B cell (primary cell): ENCODE data around the gene NOSIP. TPM values are rescaled to one million over a fixed set of nuclear protein-coding genes. Genes with fewer than 3 reads are reported as not detected.
A peak's percentile ranks its signal among the peaks of the same experiment; 100 is the strongest.

Experiments used
- ATAC-seq: fragments of 200-7000 bp; cut with Tn5 transposase; one replicate; pipeline ENCODE4 v1.10.0; 2021; ENCODE audit warnings: low read depth, mild to moderate bottlenecking, moderate number of reproducible peaks, moderate library complexity
- CTCF ChIA-PET: fragments of 350-600 bp; sonication (Branson Sonifier 250); formaldehyde crosslinking; loops from one replicate; lab custom pipeline; 2021; ENCODE audit warnings: antibody characterized with exemption, inconsistent platforms; lab: Charles Lee
- POLR2A ChIA-PET: fragments of 350-600 bp; sonication (Branson Sonifier 250); formaldehyde crosslinking; loops from one replicate; lab custom pipeline; 2021; ENCODE audit warnings: antibody characterized with exemption; lab: Charles Lee
- DNase-seq: peaks from one replicate; pipeline ENCODE4 v3.0.0; 2013
- H2AFZ ChIP-seq: 2 replicates; pipeline ENCODE4 v1.6.1; 2012; ENCODE audit warnings: mild to moderate bottlenecking, low read depth, low read length; ENCODE audit not compliant: insufficient read depth, poor library complexity, severe bottlenecking
- H3K27ac ChIP-seq, 2 donors: 1 replicate in 1 of 2; 2 replicates in 1 of 2; pipeline ENCODE4 v1.5.1; 2012 to 2013; ENCODE audit warnings: low read length in 2 of 2, mild to moderate bottlenecking in 2 of 2, moderate library complexity in 1 of 2
- H3K27me3 ChIP-seq, 4 experiments: fragments of 200-600 bp in 1 of 4; sonication (generic) in 1 of 4; replicated peaks in 1 of 4; 1 replicate in 2 of 4; 2 replicates in 2 of 4; pipeline versions ENCODE4 v1.6.1 to v1.7.0; 2013 to 2016; ENCODE audit warnings: low read length in 3 of 4, mild to moderate bottlenecking in 2 of 4, mixed read lengths in 1 of 4, moderate library complexity in 1 of 4; ENCODE audit not compliant: insufficient read depth in 4 of 4, control insufficient read depth in 3 of 4; ENCODE audit errors: control extremely low read depth in 1 of 4
- H3K36me3 ChIP-seq, 2 experiments: replicated peaks in 1 of 2; 1 replicate in 1 of 2; 2 replicates in 1 of 2; pipeline versions ENCODE4 v1.6.1 to v1.7.1; 2013; ENCODE audit warnings: low read length in 1 of 2; ENCODE audit not compliant: insufficient read depth in 2 of 2, control insufficient read depth in 1 of 2; ENCODE audit errors: control extremely low read depth in 1 of 2, extremely low read depth in 1 of 2
- H3K4me1 ChIP-seq, 2 donors: fragments of 200-600 bp in 1 of 2; sonication (generic) in 1 of 2; 1 replicate in 1 of 2; 2 replicates in 1 of 2; pipeline versions ENCODE4 v1.5.1 to v1.6.1; 2013 to 2017; ENCODE audit warnings: low read length in 2 of 2; ENCODE audit not compliant: control insufficient read depth in 2 of 2, insufficient read depth in 2 of 2
- H3K4me2 ChIP-seq: replicated peaks from 2 replicates; pipeline ENCODE3; 2012; ENCODE audit warnings: mild to moderate bottlenecking, low read depth, low read length; ENCODE audit not compliant: poor library complexity, severe bottlenecking
- H3K4me3 ChIP-seq, 5 experiments: fragments of 200-600 bp in 1 of 5; sonication (generic) in 1 of 5; 1 replicate in 3 of 5; 2 replicates in 2 of 5; pipeline versions ENCODE4 v1.5.1 to v1.7.0; 2011 to 2016; ENCODE audit warnings: low read length in 4 of 5, mild to moderate bottlenecking in 4 of 5, low read depth in 2 of 5, control low read depth in 1 of 5, moderate library complexity in 1 of 5; ENCODE audit not compliant: insufficient read depth in 1 of 5; ENCODE audit errors: control extremely low read depth in 1 of 5, extremely low read depth in 1 of 5
- H3K79me2 ChIP-seq: fragments of 200-600 bp; sonication (generic); one replicate; pipeline ENCODE4 v1.6.0; 2016; ENCODE audit warnings: low read length; ENCODE audit not compliant: control insufficient read depth, insufficient read depth
- H3K9ac ChIP-seq: fragments of 200-600 bp; sonication (generic); 2 replicates; pipeline ENCODE4 v1.6.1; 2017; ENCODE audit warnings: mild to moderate bottlenecking, low read length, moderate library complexity
- H3K9me3 ChIP-seq, 3 donors: one replicate each; pipeline versions ENCODE4 v1.6.1 to v1.7.1; 2013; ENCODE audit warnings: low read length in 2 of 3; ENCODE audit not compliant: control insufficient read depth in 2 of 3, insufficient read depth in 1 of 3; ENCODE audit errors: control extremely low read depth in 1 of 3
- H4K20me1 ChIP-seq: 2 replicates; pipeline ENCODE4 v1.6.0; 2012; ENCODE audit warnings: mild to moderate bottlenecking, low read length; ENCODE audit not compliant: insufficient read depth, control insufficient read depth, poor library complexity, severe bottlenecking
- H3K27ac Mint-ChIP-seq: one replicate; pipeline ENCODE4 v1.8.0; 2021; ENCODE audit warnings: mixed read lengths
- H3K27me3 Mint-ChIP-seq: one replicate; pipeline ENCODE4 v1.8.0; 2021; ENCODE audit warnings: mixed read lengths
- H3K4me1 Mint-ChIP-seq: one replicate; pipeline ENCODE4 v1.8.0; 2021; ENCODE audit warnings: mixed read lengths
- H3K4me3 Mint-ChIP-seq: one replicate; pipeline ENCODE4 v1.8.0; 2021; ENCODE audit warnings: mixed read lengths
- H3K9me3 Mint-ChIP-seq: one replicate; pipeline ENCODE4 v1.8.0; 2022; ENCODE audit warnings: mixed read lengths; ENCODE audit not compliant: insufficient read depth
- EZH2 ChIP-seq: IDR thresholded peaks from 2 replicates; pipeline ENCODE4 v1.6.1; 2012; ENCODE audit warnings: borderline replicate concordance, low read depth, mild to moderate bottlenecking, moderate library complexity, low read length; ENCODE audit not compliant: insufficient read depth, poor library complexity, severe bottlenecking
- WGBS: methylation state at CpG from one replicate; pipeline ENCODE4 v1.1.5; 2013; ENCODE audit warnings: missing lambda C conversion rate; ENCODE audit not compliant: insufficient coverage; 5-methylcytosine and 5-hydroxymethylcytosine counted together
- intact Hi-C: fragments of 100-400 bp; cut with micrococcal nuclease; formaldehyde crosslinking; loops from one replicate; pipeline ENCODE4 v1.10.0; 2022
- polyA plus RNA-seq: library from polyadenylated mRNA; depleted of rRNA; stranded (reverse); fragments of >200 nt; gene quantifications from 2 replicates; pipeline ENCODE4 v1.2.3, GENCODE V29; 2012
- total RNA-seq, 2 donors: library from RNA; stranded (reverse); fragments of 120-200 nt in 1 of 2; gene quantifications; 1 replicate in 1 of 2; 2 replicates in 1 of 2; pipeline versions ENCODE4 v1.2.3 to v1.2.4, GENCODE V29; 2013 to 2022
- TF ChIP-seq, protein P1 (sequence below): fragments of 200-600 bp; IDR thresholded peaks from one replicate; pipeline ENCODE4 v1.8.0; 2022; ENCODE audit warnings: antibody characterized with exemption, mild to moderate bottlenecking

NOSIP gene
- total and polyA plus RNA-seq, 2 donors (not counting 1 experiment from before 2014, with no cell fraction given) = 55.5 to 135 TPM

- Histone ChIP-seq H3K36me3 (no peaks in the 10 kb centered on the region), H3K79me2 (no peaks in the 10 kb centered on the region), H2AFZ (peak overlapping the region; percentile 95), H4K20me1 (no peaks in the 10 kb centered on the region), H3K9me3 (no peaks in the 10 kb centered on the region), H3K4me2 (peak overlapping the region; percentile 96), H3K4me1 (peaks cover 26 to 34% of the 10 kb centered on the region in 2 donors), H3K9ac (no peak overlapping the region), H3K27me3 (no peaks in the 10 kb centered on the region), H3K4me3 (no peak overlapping the region), H3K27ac (no peak overlapping the region)
- TF ChIP-seq EZH2 = no peak
- TF ChIP-seq, protein P1, sequence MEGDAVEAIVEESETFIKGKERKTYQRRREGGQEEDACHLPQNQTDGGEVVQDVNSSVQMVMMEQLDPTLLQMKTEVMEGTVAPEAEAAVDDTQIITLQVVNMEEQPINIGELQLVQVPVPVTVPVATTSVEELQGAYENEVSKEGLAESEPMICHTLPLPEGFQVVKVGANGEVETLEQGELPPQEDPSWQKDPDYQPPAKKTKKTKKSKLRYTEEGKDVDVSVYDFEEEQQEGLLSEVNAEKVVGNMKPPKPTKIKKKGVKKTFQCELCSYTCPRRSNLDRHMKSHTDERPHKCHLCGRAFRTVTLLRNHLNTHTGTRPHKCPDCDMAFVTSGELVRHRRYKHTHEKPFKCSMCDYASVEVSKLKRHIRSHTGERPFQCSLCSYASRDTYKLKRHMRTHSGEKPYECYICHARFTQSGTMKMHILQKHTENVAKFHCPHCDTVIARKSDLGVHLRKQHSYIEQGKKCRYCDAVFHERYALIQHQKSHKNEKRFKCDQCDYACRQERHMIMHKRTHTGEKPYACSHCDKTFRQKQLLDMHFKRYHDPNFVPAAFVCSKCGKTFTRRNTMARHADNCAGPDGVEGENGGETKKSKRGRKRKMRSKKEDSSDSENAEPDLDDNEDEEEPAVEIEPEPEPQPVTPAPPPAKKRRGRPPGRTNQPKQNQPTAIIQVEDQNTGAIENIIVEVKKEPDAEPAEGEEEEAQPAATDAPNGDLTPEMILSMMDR = no peak
- H3K27ac Mint-ChIP-seq = peak overlapping the region; percentile 87
- peak overlapping the region; percentile 88 for H3K4me3 Mint-ChIP-seq
- ATAC-seq (no peak), DNase-seq (no peak)
- ChIA-PET POLR2A (interaction anchor here (0.6 kb wide), 2 partner anchors 13 to 24 kb away, joined by 5 to 7 read pairs; partner anchors contain the start of gene RCN3), CTCF (interaction anchor here (1.4 to 1.5 kb wide), 3 partner anchors 9 to 33 kb away, joined by 4 to 9 read pairs (median 6); no protein-coding TSS in a partner anchor)
- intact Hi-C loops = no loop called here
- H3K27me3 Mint-ChIP-seq = no peaks in the 10 kb centered on the region
- H3K4me1 Mint-ChIP-seq = peaks cover 40% of the 10 kb centered on the region
- WGBS = 94% methylated on average over 21 of the region's 21 CpGs
- no peaks in the 10 kb centered on the region for H3K9me3 Mint-ChIP-seq
These were observed 66.2 kb downstream of the NOSIP start for GRCh38 chr19:49514151-49514550.

- peak overlapping the region; percentile 96 for H3K4me2 ChIP-seq
- H3K79me2 ChIP-seq = no peaks in the 10 kb centered on the region
- Mint-ChIP-seq H3K9me3 (no peaks in the 10 kb centered on the region), H3K27ac (peak overlapping the region; percentile 87), H3K27me3 (no peaks in the 10 kb centered on the region), H3K4me1 (peaks cover 40% of the 10 kb centered on the region), H3K4me3 (peak overlapping the region; percentile 88)
- H3K4me1 ChIP-seq = peaks cover 26 to 34% of the 10 kb centered on the region in 2 donors
- CTCF ChIA-PET = interaction anchor here (1.4 to 1.5 kb wide), 3 partner anchors 8 to 33 kb away, joined by 4 to 9 read pairs (median 6); no protein-coding TSS in a partner anchor
- 74% methylated on average over 9 of the region's 12 CpGs for WGBS
- DNase-seq (no peak), ATAC-seq (no peak)
- H4K20me1 ChIP-seq = no peaks in the 10 kb centered on the region
- TF ChIP-seq EZH2 = no peak
- TF ChIP-seq, protein P1 = no peak
- H2AFZ ChIP-seq = peak overlapping the region; percentile 95
- H3K4me3 ChIP-seq = peak overlapping the region in 4 of 5 experiments; percentile 73 to 84 (median 82)
- intact Hi-C loops = loop anchor here (2.0 kb wide), 1 partner anchor 13 kb away; no protein-coding TSS in a partner anchor
- no peaks in the 10 kb centered on the region for H3K27me3 ChIP-seq
- H3K27ac ChIP-seq = peak overlapping the region in 1 of 2 donors; percentile 79
- no peaks in the 10 kb centered on the region for H3K36me3 ChIP-seq
- POLR2A ChIA-PET = interaction anchor here (0.6 to 0.7 kb wide), 2 partner anchors 19 to 24 kb away, joined by 3 to 7 read pairs; no protein-coding TSS in a partner anchor
- no peaks in the 10 kb centered on the region for H3K9me3 ChIP-seq
- peak overlapping the region; percentile 84 for H3K9ac ChIP-seq
These were observed 66.6 kb downstream of the NOSIP start for GRCh38 chr19:49513746-49514118.
